OCI-LY3 (cell line): ENCODE results near the gene OPTC.

Experiments
- H2AFZ ChIP-seq: fragments of 200-600, 300-600 bp; shearing (Covaris generic); 2 replicates; pipeline ENCODE4 v1.6.0; 2014; ENCODE audit warnings: antibody characterized with exemption, low read depth, low read length
- H3K27ac ChIP-seq: fragments of 200-600, 300-600 bp; sonication (generic); 2 replicates; pipeline ENCODE4 v1.5.1; 2014; ENCODE audit warnings: mild to moderate bottlenecking, low read length, moderate library complexity, mixed read lengths
- H3K27me3 ChIP-seq: fragments of 200-600, 300-600 bp; sonication (generic); 2 replicates; pipeline ENCODE4 v1.6.1; 2014; ENCODE audit warnings: low read depth, low read length, mixed read lengths
- H3K36me3 ChIP-seq: fragments of 200-600, 300-600 bp; sonication (generic); replicated peaks from 2 replicates; pipeline ENCODE3; 2014; ENCODE audit warnings: low read depth, low read length, mixed read lengths
- H3K4me1 ChIP-seq: fragments of 300-600, 200-600 bp; sonication (generic); 2 replicates; pipeline ENCODE4 v1.6.1; 2014; ENCODE audit warnings: low read length, mixed read lengths
- H3K4me2 ChIP-seq: fragments of 200-600, 300-600 bp; sonication (generic); 2 replicates; pipeline ENCODE4 v1.6.1; 2014; ENCODE audit warnings: low read length, mixed read lengths
- H3K4me3 ChIP-seq: fragments of 300-600, 200-600 bp; sonication (generic); 2 replicates; pipeline ENCODE4 v1.5.1; 2014; ENCODE audit warnings: antibody characterized with exemption, mild to moderate bottlenecking, low read length, moderate library complexity
- H3K79me2 ChIP-seq: fragments of 300-600, 200-600 bp; shearing (Covaris generic); 2 replicates; pipeline ENCODE4 v1.6.1; 2014; ENCODE audit warnings: mild to moderate bottlenecking, low read length, mixed read lengths
- H3K9ac ChIP-seq: fragments of 300-600, 200-600 bp; shearing (Covaris generic); 2 replicates; pipeline ENCODE4 v1.6.0; 2014; ENCODE audit warnings: mild to moderate bottlenecking, low read length, moderate library complexity
- H3K9me3 ChIP-seq: fragments of 200-600, 300-600 bp; shearing (Covaris generic); 2 replicates; pipeline ENCODE4 v1.6.1; 2014; ENCODE audit warnings: low read length, mixed read lengths; ENCODE audit not compliant: insufficient read depth
- H4K20me1 ChIP-seq: fragments of 200-600, 300-600 bp; sonication (generic); 2 replicates; pipeline ENCODE4 v1.6.1; 2016; ENCODE audit warnings: low read length, mixed read lengths; ENCODE audit not compliant: insufficient read depth
- CTCF ChIP-seq: fragments of 200-600, 300-600 bp; sonication (generic); IDR thresholded peaks from 2 replicates; pipeline ENCODE4 v1.5.1; 2014; ENCODE audit warnings: antibody characterized with exemption, low read length, low read depth
- EZH2phosphoT487 ChIP-seq: fragments of 200-600 bp; shearing (Covaris generic); IDR thresholded peaks from 2 replicates; pipeline ENCODE4 v1.6.1; 2018; ENCODE audit warnings: antibody characterized with exemption, mixed run types, low read depth

Gene OPTC

GRCh38 chr1:203506858-203507626 lies 13.1 kb downstream of the OPTC start:
- no peak overlapping the region for H2AFZ ChIP-seq
- H3K4me1 ChIP-seq = no peaks in the 10 kb centered on the region; the same call in 1 of the 2 replicates
- no peaks in the 10 kb centered on the region for H4K20me1 ChIP-seq
- H3K4me3 ChIP-seq = no peak overlapping the region
- H3K27ac ChIP-seq = no peak overlapping the region
- TF ChIP-seq CTCF (no peak), EZH2phosphoT487 (no peak)
- H3K36me3 ChIP-seq = no peaks in the 10 kb centered on the region
- H3K79me2 ChIP-seq = no peaks in the 10 kb centered on the region
- no peak overlapping the region for H3K4me2 ChIP-seq
- peaks cover 19% of the 10 kb centered on the region for H3K27me3 ChIP-seq
- no peak overlapping the region for H3K9ac ChIP-seq
- no peaks in the 10 kb centered on the region for H3K9me3 ChIP-seq

DNA sequence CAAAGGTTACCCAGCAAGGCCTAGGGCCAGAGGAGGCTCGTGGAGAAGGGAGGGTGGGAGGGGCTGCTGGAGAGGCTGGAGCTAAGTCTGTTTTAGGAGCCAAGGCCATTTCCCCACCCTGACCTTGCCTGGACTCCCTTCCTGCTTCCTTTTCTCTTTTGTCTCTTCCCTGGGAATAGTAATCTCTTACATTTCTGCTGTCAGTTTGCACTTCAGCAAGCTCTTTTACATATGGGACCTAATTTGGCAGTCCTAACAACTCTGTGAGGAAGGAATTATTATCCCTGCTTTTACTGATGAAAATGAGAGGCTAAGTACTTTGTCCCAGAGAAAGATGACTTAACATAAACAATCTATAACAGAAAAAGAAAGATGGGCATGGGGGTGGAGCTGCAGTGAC lies 13.8 kb downstream of the OPTC start:
- Histone ChIP-seq H3K4me3 (no peak overlapping the region), H3K36me3 (no peaks in the 10 kb centered on the region), H3K27ac (no peak overlapping the region), H2AFZ (no peak overlapping the region), H3K79me2 (no peaks in the 10 kb centered on the region), H3K9me3 (no peaks in the 10 kb centered on the region), H3K9ac (no peak overlapping the region), H3K4me1 (peaks cover 7% of the 10 kb centered on the region), H4K20me1 (no peaks in the 10 kb centered on the region), H3K4me2 (no peak overlapping the region), H3K27me3 (peaks cover 11% of the 10 kb centered on the region)
- TF ChIP-seq CTCF = no peak
- no peak for TF ChIP-seq EZH2phosphoT487

GRCh38 chr1:203508463-203509073 lies 14.6 kb downstream of the OPTC start:
- H3K4me3 ChIP-seq = no peak overlapping the region
- no peaks in the 10 kb centered on the region for H3K36me3 ChIP-seq
- no peaks in the 10 kb centered on the region for H3K79me2 ChIP-seq
- H3K9ac ChIP-seq = no peak overlapping the region
- H3K4me2 ChIP-seq = no peak overlapping the region
- H3K27me3 ChIP-seq = peaks cover 3% of the 10 kb centered on the region
- no peak overlapping the region for H2AFZ ChIP-seq
- no peaks in the 10 kb centered on the region for H4K20me1 ChIP-seq
- H3K27ac ChIP-seq = no peak overlapping the region
- peaks cover 15% of the 10 kb centered on the region for H3K4me1 ChIP-seq
- no peaks in the 10 kb centered on the region for H3K9me3 ChIP-seq
- no peak for TF ChIP-seq CTCF
- TF ChIP-seq EZH2phosphoT487 = no peak

- no peak overlapping the region for H3K27ac ChIP-seq
- H2AFZ ChIP-seq = no peak overlapping the region
- no peak for TF ChIP-seq CTCF
- TF ChIP-seq EZH2phosphoT487 = no peak
- no peaks in the 10 kb centered on the region for H3K9me3 ChIP-seq
- no peaks in the 10 kb centered on the region for H3K27me3 ChIP-seq
- H3K36me3 ChIP-seq = no peaks in the 10 kb centered on the region
- H3K4me3 ChIP-seq = no peak overlapping the region
- no peak overlapping the region for H3K9ac ChIP-seq
- no peaks in the 10 kb centered on the region for H3K79me2 ChIP-seq
- H4K20me1 ChIP-seq = no peaks in the 10 kb centered on the region
- H3K4me2 ChIP-seq = no peak overlapping the region
- H3K4me1 ChIP-seq = peaks cover 18% of the 10 kb centered on the region
Measured at GRCh38 chr1:203509135-203509534, 15.2 kb downstream of the OPTC start.
